GM12892 (cell line): ENCODE results near the gene SSBP3.
A peak's percentile ranks its signal among the peaks of the same experiment; 100 is the strongest.

Experiments used
- DNase-seq: peaks from one replicate; pipeline ENCODE4 v3.0.0; 2011; ENCODE audit not compliant: insufficient read length
- FAIRE-seq: peaks from 2 replicates; lab custom pipeline; 2011; peaks lifted over from hg19 to GRCh38; lab: Jason Lieb, UNC
- POLR2A ChIP-seq: IDR thresholded peaks from 2 replicates; pipeline ENCODE4 v1.6.1; 2011; ENCODE audit warnings: low read depth, low read length, control low read depth
- POLR2AphosphoS5 ChIP-seq: IDR thresholded peaks from 2 replicates; pipeline ENCODE4 v1.6.1; 2011; ENCODE audit warnings: low read depth, low read length, control low read depth
- TAF1 ChIP-seq: IDR thresholded peaks from 2 replicates; pipeline ENCODE4 v1.6.1; 2011; ENCODE audit warnings: low read depth, mild to moderate bottlenecking, control low read depth, low read length, borderline replicate concordance

Gene SSBP3

GRCh38 chr1:54384918-54385726 is 21.1 kb downstream of the SSBP3 start:
- TF ChIP-seq POLR2AphosphoS5 (no peak), POLR2A (no peak), TAF1 (no peak)
- FAIRE-seq (no peak), DNase-seq (no peak)

- TF ChIP-seq POLR2A (no peak), TAF1 (no peak), POLR2AphosphoS5 (no peak)
- no peak for FAIRE-seq
- DNase-seq: no peak
Observed at GRCh38 chr1:54384471-54384870, 21.7 kb downstream of the SSBP3 start.

DNA sequence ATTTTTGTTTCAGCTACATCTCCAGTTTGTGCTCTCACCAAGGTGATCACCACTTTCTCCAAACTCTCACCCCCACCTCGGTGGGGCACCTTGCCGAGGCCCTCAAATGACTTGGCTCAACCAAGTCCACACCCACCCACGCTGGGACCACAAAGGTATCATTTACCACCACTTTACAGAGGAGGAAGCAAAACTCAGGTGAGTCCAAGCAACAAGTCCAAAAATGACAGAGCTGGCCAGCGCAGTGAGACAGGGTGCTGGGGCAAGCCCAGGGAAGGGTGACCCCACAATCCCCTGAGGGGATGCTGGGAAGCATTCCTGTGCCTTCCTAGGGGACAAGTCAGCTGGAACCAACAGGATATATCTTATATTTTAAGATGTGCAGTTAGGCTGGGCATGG is 24.7 kb downstream of the SSBP3 start:
- TF ChIP-seq TAF1: no peak
- TF ChIP-seq POLR2A: no peak
- TF ChIP-seq POLR2AphosphoS5: no peak
- DNase-seq: no peak
- FAIRE-seq: peak; percentile 92

DNA sequence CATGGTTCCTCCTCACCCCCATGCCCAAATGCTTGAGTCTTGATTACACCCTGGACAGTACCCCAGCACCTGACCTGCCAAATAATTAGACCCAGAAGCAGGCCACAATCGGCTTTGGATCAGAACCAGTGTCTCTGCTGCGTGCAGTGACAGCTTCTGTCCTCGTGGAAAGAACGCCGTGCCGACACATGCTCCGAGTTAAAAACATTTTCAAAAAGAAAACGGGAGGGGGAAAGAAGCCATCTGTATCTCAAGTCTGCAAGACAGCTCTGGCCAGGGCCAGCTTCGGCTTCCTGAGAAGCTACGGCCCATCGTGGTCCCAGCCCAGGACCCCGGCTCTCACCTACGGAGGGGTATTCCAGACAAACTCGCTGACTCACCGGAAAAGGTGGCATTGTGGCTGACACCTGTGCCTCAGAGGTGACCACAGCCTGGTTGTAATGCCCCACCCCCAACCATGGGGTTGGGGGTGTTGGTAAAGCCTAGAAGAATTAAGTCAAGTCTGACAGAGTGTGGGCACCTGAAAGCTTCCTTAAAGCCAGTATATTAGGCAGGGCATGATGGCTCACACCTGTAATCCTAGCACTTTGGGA is 25.8 kb downstream of the SSBP3 start:
- DNase-seq: no peak

GRCh38 chr1:54379555-54380289 is 26.5 kb downstream of the SSBP3 start:
- DNase-seq (no peak), FAIRE-seq (no peak)
- TF ChIP-seq POLR2AphosphoS5: no peak
- TF ChIP-seq POLR2A: no peak
- no peak for TF ChIP-seq TAF1

More for the DNA sequence above, 25.8 kb downstream of the SSBP3 start:
- FAIRE-seq: no peak
- TF ChIP-seq POLR2A: no peak
- no peak for TF ChIP-seq POLR2AphosphoS5
- TF ChIP-seq TAF1: no peak

DNA sequence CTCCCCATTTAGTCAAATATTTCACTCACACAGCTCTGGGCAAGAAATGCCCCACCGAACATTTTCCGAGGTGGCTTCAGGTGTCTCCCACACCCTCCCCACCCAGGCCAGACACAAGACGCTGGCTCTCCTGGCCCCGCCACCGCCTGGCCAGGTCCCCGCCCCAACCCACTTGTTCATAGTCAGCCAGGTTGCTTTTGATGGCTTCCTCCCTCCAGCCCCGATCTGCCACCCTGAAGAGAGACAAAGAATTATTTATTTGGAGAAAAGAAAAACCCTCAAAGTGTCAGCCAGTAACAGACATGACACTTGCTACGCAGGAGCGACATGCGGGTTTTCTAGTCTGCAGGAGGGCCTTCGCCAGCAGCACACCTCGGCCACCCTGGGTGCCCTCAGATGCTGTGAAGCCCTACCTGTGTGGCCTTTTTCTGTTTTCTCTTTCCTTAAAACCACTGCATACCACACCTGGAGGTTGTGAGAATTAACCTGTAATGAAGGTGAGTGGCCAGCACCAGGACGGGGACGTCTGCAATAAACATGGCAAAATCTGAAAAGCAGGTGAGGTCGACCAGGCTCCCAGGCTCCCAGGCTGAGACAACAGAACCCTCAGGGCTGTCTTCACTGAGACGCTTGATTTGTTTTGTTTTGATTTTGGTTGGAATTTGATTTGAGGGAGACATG is 27.2 kb downstream of the SSBP3 start:
- DNase-seq (no peak), FAIRE-seq (no peak)
- TF ChIP-seq POLR2A (no peak), TAF1 (no peak), POLR2AphosphoS5 (no peak)

DNA sequence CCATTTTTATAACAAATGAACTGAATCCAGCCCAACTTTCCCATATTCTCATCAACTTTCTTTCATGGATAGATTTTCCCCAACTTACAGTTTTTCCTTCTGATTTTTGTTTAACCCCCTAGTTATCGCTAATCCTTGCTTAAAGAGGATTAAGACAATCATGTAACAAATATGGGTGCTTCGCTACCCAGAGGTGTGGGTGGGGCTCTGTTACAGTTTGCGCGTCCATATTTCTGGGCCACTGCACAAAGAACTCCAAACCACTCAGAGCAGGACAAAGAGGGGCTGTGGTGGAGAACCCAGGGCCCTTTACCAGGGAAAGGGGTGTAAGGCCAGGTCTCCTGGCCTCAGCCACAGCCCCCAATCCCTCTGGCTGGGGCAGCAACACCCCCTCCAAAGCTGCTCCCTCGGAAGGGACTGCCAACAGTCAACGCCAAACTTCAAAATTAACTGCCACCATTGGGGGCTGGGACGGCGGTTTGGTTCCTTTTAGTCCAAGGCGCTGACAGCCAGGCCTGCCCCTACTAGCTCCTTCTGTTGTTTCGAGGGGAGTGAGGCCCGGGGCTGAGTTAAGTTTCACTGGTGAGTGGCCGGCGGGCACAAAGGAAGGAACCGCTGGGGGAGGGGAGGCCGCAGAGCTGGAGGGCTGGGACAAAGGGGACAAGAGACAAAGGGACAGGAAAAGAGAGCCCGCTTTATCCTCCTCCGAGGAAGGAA is 27.9 kb downstream of the SSBP3 start:
- DNase-seq (peak; percentile 32), FAIRE-seq (peak; percentile 50)
- TF ChIP-seq POLR2A (no peak), TAF1 (no peak), POLR2AphosphoS5 (no peak)

DNA sequence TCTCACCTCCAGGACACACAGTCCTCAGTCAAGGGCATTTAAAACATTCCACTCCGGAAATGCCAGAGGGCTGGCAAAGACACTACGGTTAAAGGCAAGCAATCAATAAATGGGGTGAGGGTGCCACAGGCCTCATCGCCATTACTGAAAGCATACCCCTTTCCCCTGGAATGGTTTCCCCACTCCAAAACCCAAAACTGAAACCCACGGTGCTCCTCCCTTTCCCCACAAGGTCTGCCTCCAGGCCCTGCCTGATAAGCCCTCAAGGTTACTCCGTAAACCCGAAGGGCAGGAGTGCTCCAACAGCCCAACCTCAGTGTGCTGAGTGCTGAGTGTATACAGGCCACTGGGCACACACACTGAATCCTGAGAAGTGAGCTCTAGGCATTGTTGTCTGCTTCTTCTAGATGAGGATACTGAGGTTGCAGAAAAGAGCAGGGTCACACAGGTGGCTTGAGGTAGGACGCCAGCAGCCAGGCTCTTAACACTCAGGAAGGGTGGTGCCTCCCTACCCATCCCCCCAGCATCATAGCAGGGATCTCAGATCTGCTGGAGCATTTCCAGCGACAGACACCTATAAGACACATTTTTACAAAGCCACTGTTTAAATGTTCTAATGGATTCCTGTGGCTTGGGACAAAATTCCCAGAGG is 29.0 kb downstream of the SSBP3 start:
- no peak for DNase-seq
- FAIRE-seq: no peak
- TF ChIP-seq TAF1 (no peak), POLR2A (no peak), POLR2AphosphoS5 (no peak)

DNA sequence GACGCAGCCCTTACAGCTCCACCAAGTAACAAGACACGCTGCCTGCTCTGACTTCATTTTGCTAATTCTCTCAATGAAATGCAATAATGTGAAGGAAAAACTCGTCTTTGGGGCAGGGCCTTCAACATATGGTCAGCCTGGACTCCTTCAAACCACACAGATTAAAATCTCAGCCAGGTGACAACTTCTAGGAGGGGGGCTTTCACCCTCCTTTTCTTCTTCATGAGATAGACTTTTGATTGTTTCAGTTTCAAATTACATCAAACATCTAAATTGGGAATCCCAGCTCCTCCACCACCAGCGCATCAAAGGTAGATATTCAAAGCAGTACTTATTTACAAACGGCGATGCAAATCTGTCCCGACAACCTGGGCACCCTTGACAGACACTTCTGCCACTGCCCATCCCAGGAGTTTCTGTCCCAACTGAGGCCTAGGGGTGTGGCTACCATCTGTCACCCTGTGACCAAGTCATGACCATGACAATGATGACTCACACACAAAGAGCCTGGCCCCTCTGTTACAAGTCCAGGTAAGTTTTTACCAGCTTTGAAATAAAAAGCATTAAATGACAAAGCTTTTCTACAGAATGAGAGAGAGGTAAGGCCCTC is 29.7 kb downstream of the SSBP3 start:
- TF ChIP-seq POLR2AphosphoS5 (no peak), TAF1 (no peak), POLR2A (no peak)
- peak; percentile 56 for DNase-seq
- peak; percentile 99 for FAIRE-seq

GRCh38 chr1:54375712-54376429 is 30.3 kb downstream of the SSBP3 start:
- FAIRE-seq (no peak), DNase-seq (no peak)
- TF ChIP-seq POLR2A (no peak), TAF1 (no peak), POLR2AphosphoS5 (no peak)

- no peak for TF ChIP-seq TAF1
- TF ChIP-seq POLR2AphosphoS5: no peak
- no peak for TF ChIP-seq POLR2A
- FAIRE-seq (no peak), DNase-seq (no peak)
Observed at GRCh38 chr1:54375298-54375697, 30.9 kb downstream of the SSBP3 start.
